ENCODE measurements around the gene PERCC1.

Gene PERCC1

GRCh38 chr16:1413684-1414531 is 17.0 kb upstream of the PERCC1 start:
- DNase-seq, result peak; percentile 59

- DNase-seq, result peak; percentile 66
Observed at GRCh38 chr16:1414532-1415260, 16.2 kb upstream of the PERCC1 start, which contains the start of gene UNKL. UNKL (minus strand) TSS chr16:1414704; CDS start chr16:1414691, 13 bp downstream.

GRCh38 chr16:1416521-1416941 is 14.3 kb upstream of the PERCC1 start:
- DNase-seq, result no peak

GRCh38 chr16:1420111-1420539 is 10.8 kb upstream of the PERCC1 start:
- DNase-seq, result no peak

- no peak for DNase-seq
Observed at GRCh38 chr16:1422076-1422475, 8.8 kb upstream of the PERCC1 start.

GRCh38 chr16:1424028-1424427 is 6.8 kb upstream of the PERCC1 start:
- DNase-seq, result no peak

GRCh38 chr16:1425616-1426370 is 5.1 kb upstream of the PERCC1 start:
- DNase-seq, result no peak

- DNase-seq, result no peak
Observed at GRCh38 chr16:1426734-1427471, 4.0 kb upstream of the PERCC1 start.

GRCh38 chr16:1427473-1428461 is 3.1 kb upstream of the PERCC1 start:
- DNase-seq, result no peak

- peak; percentile 46 for DNase-seq
Observed at GRCh38 chr16:1428511-1428910, 2.4 kb upstream of the PERCC1 start.

- no peak for DNase-seq
Observed at GRCh38 chr16:1429012-1429411, 1.9 kb upstream of the PERCC1 start.

GRCh38 chr16:1429631-1430030 is 1.2 kb upstream of the PERCC1 start:
- DNase-seq, result no peak

GRCh38 chr16:1430214-1430758 is 592 bp upstream of the PERCC1 start:
- no peak for DNase-seq

- no peak for DNase-seq
Observed at GRCh38 chr16:1431497-1432270, 806 bp downstream of the PERCC1 start.

- DNase-seq, result no peak
Observed at GRCh38 chr16:1432388-1433262, 1.7 kb downstream of the PERCC1 start.

- no peak for DNase-seq
Observed at GRCh38 chr16:1433263-1433560, 2.3 kb downstream of the PERCC1 start.

GRCh38 chr16:1433756-1434155 is 2.9 kb downstream of the PERCC1 start:
- DNase-seq, result no peak

- no peak for DNase-seq
Observed at GRCh38 chr16:1434644-1435592, 4.0 kb downstream of the PERCC1 start.
